ENCODE measurements around the gene GADD45G. TPM values are rescaled to one million over a fixed set of nuclear protein-coding genes. Genes with fewer than 3 reads are reported as not detected.

GADD45G gene
- total RNA-seq, 1 experiment from 2014 or later: 10.6 TPM

- no peak for TF ChIP-seq E2F4 (CRISPR knock-in tag; IDR thresholded peaks at IDR 0.05; ENCODE audit: borderline replicate concordance, low read depth)
- no peak for TF ChIP-seq ZNF232 (CRISPR knock-in tag; IDR thresholded peaks at IDR 0.05)
- TF ChIP-seq TEAD4 (CRISPR knock-in tag; IDR thresholded peaks at IDR 0.05): peak; percentile 72; the same call in 1 of the 2 replicates
- no peak for TF ChIP-seq ATF2 (CRISPR knock-in tag; IDR thresholded peaks at IDR 0.05; ENCODE audit: borderline replicate concordance, low read depth)
- TF ChIP-seq TCF7 (CRISPR knock-in tag; IDR thresholded peaks at IDR 0.05; ENCODE audit: low read depth): no peak
- TF ChIP-seq ZNF396 (CRISPR knock-in tag; IDR thresholded peaks at IDR 0.05; ENCODE audit: borderline replicate concordance): no peak
- TF ChIP-seq ZNF512 (CRISPR knock-in tag; IDR thresholded peaks at IDR 0.05; ENCODE audit: borderline replicate concordance): no peak
- no peak for TF ChIP-seq TP53 (CRISPR knock-in tag; IDR thresholded peaks at IDR 0.05)
- no peak for TF ChIP-seq JAZF1 (CRISPR knock-in tag; IDR thresholded peaks at IDR 0.05)
- no peak for TF ChIP-seq SOX15 (CRISPR knock-in tag; IDR thresholded peaks at IDR 0.05)
Measured at GRCh38 chr9:89592963-89593726, 11.7 kb upstream of the GADD45G start (continued).

- no peaks in the 10 kb centered on the region for H3K27me3 Mint-ChIP-seq (ENCODE audit: low read depth)
- CTCF ChIA-PET: interaction anchor here (0.5 to 5.1 kb wide), 112 partner anchors 9 to 739 kb away, joined by 3 to 123 read pairs (median 5); partner anchors contain the start of gene GADD45G
- no peak overlapping the region for H3K4me3 Mint-ChIP-seq
- no peaks in the 10 kb centered on the region for H3K9me3 Mint-ChIP-seq
- H3K4me1 Mint-ChIP-seq: peaks cover 18% of the 10 kb centered on the region
- TF ChIP-seq MAX (CRISPR knock-in tag; IDR thresholded peaks at IDR 0.05): 0 out of 2 replicates have a peak, but pooled peaks have one; percentile 24
- TF ChIP-seq CTCF (IDR thresholded peaks at IDR 0.05): peak; percentile 76
- 0 out of 2 replicates have a peak, but pooled peaks have one; percentile 48 for TF ChIP-seq HMGXB4 (CRISPR knock-in tag; IDR thresholded peaks at IDR 0.05)
- TF ChIP-seq ZSCAN18 (CRISPR knock-in tag; IDR thresholded peaks at IDR 0.05): no peak
- TF ChIP-seq ATF1 (CRISPR knock-in tag; IDR thresholded peaks at IDR 0.05): no peak
- no peak for TF ChIP-seq IRF2 (CRISPR knock-in tag; IDR thresholded peaks at IDR 0.05; ENCODE audit: borderline replicate concordance, low read depth)
- no peak for TF ChIP-seq PRDM15 (CRISPR knock-in tag; IDR thresholded peaks at IDR 0.05)
- peak; percentile 88 for DNase-seq (ENCODE audit: low spot score)
- H3K27ac Mint-ChIP-seq: no peak overlapping the region
- POLR2A ChIA-PET: interaction anchor here (0.9 kb wide), 1 partner anchor 11 kb away, joined by 3 read pairs; the partner anchor contains the start of gene GADD45G
- ATAC-seq: peak; percentile 75
- no peaks in the 10 kb centered on the region for H3K36me3 Mint-ChIP-seq
Measured at GRCh38 chr9:89593727-89594427, 10.9 kb upstream of the GADD45G start.
